OCI-LY7 (cell line): Measurements from ENCODE around the gene FLVCR2. TPM values are rescaled to one million over a fixed set of nuclear protein-coding genes. Genes with fewer than 3 reads are reported as not detected.

Experiments
- BruUV-seq: library from RNA; stranded (reverse); fragments of 400-500 nt; replicated peaks from 2 replicates; lab custom pipeline; 2021; lab: Mats Ljungman, UMichigan
- CTCF ChIA-PET: fragments of 300-600 bp; sonication (Branson Sonifier 250); formaldehyde crosslinking; loops from one replicate; lab custom pipeline; 2022; ENCODE audit warnings: antibody characterized with exemption; ENCODE audit not compliant: unreplicated experiment; lab: Charles Lee
- POLR2A ChIA-PET: fragments of 300-600 bp; sonication (Branson Sonifier 250); formaldehyde crosslinking; loops from one replicate; lab custom pipeline; 2022; ENCODE audit warnings: antibody characterized with exemption; lab: Charles Lee
- DNase-seq: peaks from one replicate; pipeline ENCODE4 v3.0.0-alpha.2; 2015; ENCODE audit warnings: low spot score
- H2AFZ ChIP-seq: fragments of 200-600 bp; sonication (generic), shearing (Covaris generic); 2 replicates; pipeline ENCODE4 v1.6.1; 2014; ENCODE audit warnings: mild to moderate bottlenecking, antibody characterized with exemption, low read length, moderate library complexity
- H3K27ac ChIP-seq: fragments of 200-600 bp; sonication (generic); 2 replicates; pipeline ENCODE4 v1.5.1; 2014; ENCODE audit warnings: mixed run types, low read depth, mild to moderate bottlenecking, moderate library complexity, low read length, inconsistent platforms; ENCODE audit not compliant: poor library complexity, severe bottlenecking
- H3K36me3 ChIP-seq: fragments of 200-600 bp; sonication (generic); 2 replicates; pipeline ENCODE4 v1.6.1; 2014; ENCODE audit warnings: mild to moderate bottlenecking, antibody characterized with exemption, low read length, moderate library complexity, mixed read lengths; ENCODE audit not compliant: insufficient read depth
- H3K4me1 ChIP-seq: fragments of 200-600 bp; sonication (generic); 2 replicates; pipeline ENCODE4 v1.5.1; 2014; ENCODE audit warnings: mild to moderate bottlenecking, low read length; ENCODE audit not compliant: insufficient read depth, poor library complexity, severe bottlenecking
- H3K4me2 ChIP-seq: fragments of 200-600 bp; sonication (generic); 2 replicates; pipeline ENCODE4 v1.6.1; 2014; ENCODE audit warnings: mild to moderate bottlenecking, low read length
- H3K4me3 ChIP-seq: fragments of 200-600 bp; sonication (generic); 2 replicates; pipeline ENCODE4 v1.5.1; 2014; ENCODE audit warnings: mild to moderate bottlenecking, low read depth, low read length; ENCODE audit not compliant: poor library complexity, severe bottlenecking
- H3K79me2 ChIP-seq: fragments of 200-600 bp; sonication (generic); 2 replicates; pipeline ENCODE4 v1.6.1; 2016; ENCODE audit warnings: low read depth, mild to moderate bottlenecking, low read length, moderate library complexity, mixed read lengths; ENCODE audit not compliant: insufficient read depth
- H3K9me2 ChIP-seq: fragments of 200-600 bp; sonication (generic); 2 replicates; pipeline ENCODE4 v1.6.1; 2016; ENCODE audit warnings: mild to moderate bottlenecking, low read length, mixed read lengths; ENCODE audit not compliant: insufficient read depth
- H3K9me3 ChIP-seq: fragments of 200-600 bp; sonication (generic); 2 replicates; pipeline ENCODE4 v1.6.1; 2014; ENCODE audit warnings: mild to moderate bottlenecking, mixed run types, low read length, mixed read lengths
- H4K20me1 ChIP-seq: fragments of 200-600 bp; sonication (generic); 2 replicates; pipeline ENCODE4 v1.6.1; 2014; ENCODE audit warnings: mild to moderate bottlenecking, antibody characterized with exemption, low read length, moderate library complexity, mixed read lengths; ENCODE audit not compliant: insufficient read depth
- CTCF ChIP-seq: fragments of 200-600 bp; sonication (generic); conservative IDR thresholded peaks from 2 replicates; pipeline ENCODE4 v1.5.1; 2014; ENCODE audit warnings: mild to moderate bottlenecking, antibody characterized with exemption, low read length, moderate library complexity, mixed read lengths
- EZH2phosphoT487 ChIP-seq: fragments of 200-600 bp; sonication (generic); IDR thresholded peaks from 2 replicates; pipeline ENCODE4 v1.6.1; 2018; ENCODE audit warnings: low read depth, borderline replicate concordance, mild to moderate bottlenecking, mixed run types, antibody characterized with exemption, low read length, moderate library complexity, mixed read lengths
- intact Hi-C: fragments of 100-400 bp; cut with micrococcal nuclease; formaldehyde crosslinking; loops from one replicate; pipeline ENCODE4 v1.10.0; 2022; ENCODE audit not compliant: unreplicated experiment
- total RNA-seq, 2 experiments: library from RNA; depleted of rRNA in 1 of 2; stranded (reverse); fragments of >200 nt in 1 of 2; shearing (Covaris generic) in 1 of 2; gene quantifications; 2 replicates each; pipeline ENCODE4 v1.2.3, GENCODE V29; 2014 to 2022

The FLVCR2 gene
- total RNA-seq, 2 experiments from 2014 or later: not detected

- H3K9me2 ChIP-seq: no peaks in the 10 kb centered on the region
- TF ChIP-seq CTCF (no peak), EZH2phosphoT487 (no peak)
- ChIA-PET POLR2A (no interaction called here), CTCF (no interaction called here)
- H3K79me2 ChIP-seq: no peaks in the 10 kb centered on the region
- H2AFZ ChIP-seq: no peak overlapping the region
- H3K9me3 ChIP-seq: no peaks in the 10 kb centered on the region
- no peak overlapping the region for H3K27ac ChIP-seq
- no peaks in the 10 kb centered on the region for H4K20me1 ChIP-seq
- no peak for DNase-seq
- intact Hi-C loops: no loop called here
- no peak overlapping the region for H3K4me2 ChIP-seq
- H3K4me1 ChIP-seq: no peaks in the 10 kb centered on the region
- BruUV-seq: no TSS peak
- H3K36me3 ChIP-seq: no peaks in the 10 kb centered on the region
- H3K4me3 ChIP-seq: no peak overlapping the region
Measured at GRCh38 chr14:75559045-75559444, 19.4 kb upstream of the FLVCR2 start.

- Histone ChIP-seq H3K9me2 (no peaks in the 10 kb centered on the region), H3K36me3 (no peaks in the 10 kb centered on the region), H3K4me1 (no peaks in the 10 kb centered on the region), H3K79me2 (no peaks in the 10 kb centered on the region), H3K4me3 (no peak overlapping the region), H3K4me2 (no peak overlapping the region), H3K27ac (no peak overlapping the region), H3K9me3 (no peaks in the 10 kb centered on the region), H2AFZ (no peak overlapping the region), H4K20me1 (no peaks in the 10 kb centered on the region)
- BruUV-seq: no TSS peak
- TF ChIP-seq CTCF (no peak), EZH2phosphoT487 (no peak)
- CTCF ChIA-PET: no interaction called here
- intact Hi-C loops: loop anchor here (2.0 kb wide), 2 partner anchors 41 to 71 kb away; no protein-coding TSS in a partner anchor
- no peak for DNase-seq
- POLR2A ChIA-PET: no interaction called here
Measured at GRCh38 chr14:75559451-75560222, 18.8 kb upstream of the FLVCR2 start.

- Histone ChIP-seq H3K4me1 (no peaks in the 10 kb centered on the region), H4K20me1 (no peaks in the 10 kb centered on the region), H3K27ac (no peak overlapping the region), H2AFZ (no peak overlapping the region), H3K79me2 (no peaks in the 10 kb centered on the region), H3K9me3 (no peaks in the 10 kb centered on the region), H3K4me3 (no peak overlapping the region), H3K9me2 (no peaks in the 10 kb centered on the region), H3K36me3 (no peaks in the 10 kb centered on the region), H3K4me2 (no peak overlapping the region)
- ChIA-PET POLR2A (interaction anchor here (0.5 to 0.9 kb wide), 5 partner anchors 9 to 386 kb away, joined by 3 to 5 read pairs (median 3); no protein-coding TSS in a partner anchor), CTCF (interaction anchor here (0.6 to 0.8 kb wide), 2 partner anchors 42 to 205 kb away, joined by 3 read pairs; no protein-coding TSS in a partner anchor)
- no peak for TF ChIP-seq EZH2phosphoT487
- TF ChIP-seq CTCF: peak; percentile 97
- peak; percentile 53 for DNase-seq
- no TSS peak for BruUV-seq
- intact Hi-C loops: loop anchor here (1.0 to 2.0 kb wide), 3 partner anchors 42 to 254 kb away; no protein-coding TSS in a partner anchor
Measured at GRCh38 chr14:75561013-75561432, 17.4 kb upstream of the FLVCR2 start.
